NCI-H345 (cell line): ENCODE results near the gene LRWD1.
"Not testable (repeated sequence)": the region's sequence is repeated elsewhere in the genome, so short reads cannot be mapped to it uniquely, and the experiment has no call there.

Source experiments
- DNase-seq: peaks from one replicate; lab custom pipeline; 2025; lab: John Stamatoyannopoulos, UW

Gene LRWD1

DNA sequence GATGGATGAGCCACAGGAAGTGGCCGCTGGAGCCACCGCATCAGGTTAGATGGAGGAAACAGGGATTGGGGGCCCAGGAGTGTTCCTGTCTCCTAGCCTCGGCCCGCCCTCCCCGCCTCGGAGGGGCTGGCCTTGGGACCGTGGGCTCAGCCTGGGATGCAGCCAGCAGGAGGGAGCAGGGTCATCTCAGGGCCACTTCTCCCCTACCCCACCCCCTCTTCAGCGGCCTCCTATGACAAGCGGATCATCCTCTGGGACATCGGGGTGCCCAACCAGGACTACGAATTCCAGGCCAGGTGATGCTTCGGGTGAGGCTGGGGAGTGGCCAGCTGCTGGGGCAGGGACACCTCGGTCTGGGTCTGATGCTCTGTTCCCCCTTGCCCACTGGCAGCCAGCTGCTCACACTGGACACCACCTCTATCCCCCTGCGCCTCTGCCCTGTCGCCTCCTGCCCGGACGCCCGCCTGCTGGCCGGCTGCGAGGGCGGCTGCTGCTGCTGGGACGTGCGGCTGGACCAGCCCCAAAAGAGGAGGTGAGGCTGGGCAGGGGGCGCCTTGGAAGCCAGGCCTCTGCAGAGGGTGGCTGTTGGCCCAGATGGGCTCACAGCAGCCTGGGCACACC is 4.7 kb downstream of the LRWD1 start:
- DNase-seq, result no peak

GRCh38 chr7:102469972-102470825 is 5.4 kb downstream of the LRWD1 start:
- no peak for DNase-seq

DNA sequence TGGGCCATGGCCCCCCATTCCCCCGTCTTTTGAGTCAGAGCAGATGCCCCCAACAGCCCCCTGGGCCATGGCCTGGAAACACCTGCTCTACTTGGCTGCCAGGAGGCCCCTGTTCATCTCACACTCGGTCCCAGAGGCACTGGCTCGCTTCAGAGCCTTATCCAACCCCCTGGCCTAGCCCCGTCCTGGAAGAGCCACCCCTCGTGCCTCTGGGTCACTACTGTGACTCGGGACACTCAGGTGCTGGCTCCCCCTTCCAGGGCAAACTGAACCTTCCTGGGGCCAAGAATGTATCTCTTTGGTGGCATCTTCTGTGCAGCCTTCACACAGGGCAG is 7.0 kb downstream of the LRWD1 start:
- no peak for DNase-seq

DNA sequence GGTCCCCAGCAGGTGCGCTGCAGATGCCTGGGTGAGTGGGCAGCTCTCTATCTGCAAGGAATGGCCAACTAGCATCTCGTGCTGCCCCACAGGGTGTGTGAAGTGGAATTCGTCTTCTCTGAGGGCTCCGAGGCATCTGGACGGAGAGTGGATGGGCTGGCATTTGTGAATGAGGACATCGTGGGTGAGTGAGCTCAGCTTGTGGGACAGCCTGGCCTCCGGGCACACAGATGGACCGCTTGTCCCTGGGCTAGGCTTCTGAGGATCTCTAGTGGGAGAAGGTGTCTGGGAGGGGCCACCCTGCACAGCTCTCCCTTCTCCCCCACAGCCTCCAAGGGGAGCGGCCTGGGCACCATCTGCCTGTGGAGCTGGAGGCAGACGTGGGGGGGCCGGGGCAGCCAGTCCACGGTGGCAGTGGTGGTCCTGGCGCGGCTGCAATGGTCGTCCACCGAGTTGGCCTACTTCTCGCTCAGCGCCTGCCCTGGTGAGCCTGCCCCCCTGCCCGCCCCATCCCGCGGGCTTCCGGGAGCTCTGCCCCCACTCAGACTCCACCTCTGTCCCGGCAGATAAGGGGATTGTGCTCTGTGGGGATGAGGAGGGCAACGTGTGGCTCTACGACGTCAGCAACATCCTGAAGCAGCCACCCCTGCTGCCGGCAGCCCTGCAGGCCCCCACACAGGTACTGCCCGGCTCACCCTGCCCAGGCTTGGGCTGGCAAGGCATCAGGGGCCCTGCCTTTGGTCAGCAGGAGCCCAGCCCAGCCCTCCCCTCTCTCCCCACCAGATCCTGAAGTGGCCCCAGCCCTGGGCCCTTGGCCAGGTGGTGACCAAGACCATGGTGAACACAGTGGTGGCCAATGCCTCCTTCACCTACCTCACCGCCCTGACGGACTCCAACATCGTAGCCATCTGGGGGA is 7.6 kb downstream of the LRWD1 start:
- DNase-seq, result no peak

GRCh38 chr7:102473271-102473991 is 8.6 kb downstream of the LRWD1 start:
- no peak for DNase-seq

- not testable (repeated sequence) for DNase-seq
Measured at GRCh38 chr7:102474116-102474515, 9.3 kb downstream of the LRWD1 start.

- not testable (repeated sequence) for DNase-seq
Measured at GRCh38 chr7:102474736-102475435, 10.1 kb downstream of the LRWD1 start.

DNA sequence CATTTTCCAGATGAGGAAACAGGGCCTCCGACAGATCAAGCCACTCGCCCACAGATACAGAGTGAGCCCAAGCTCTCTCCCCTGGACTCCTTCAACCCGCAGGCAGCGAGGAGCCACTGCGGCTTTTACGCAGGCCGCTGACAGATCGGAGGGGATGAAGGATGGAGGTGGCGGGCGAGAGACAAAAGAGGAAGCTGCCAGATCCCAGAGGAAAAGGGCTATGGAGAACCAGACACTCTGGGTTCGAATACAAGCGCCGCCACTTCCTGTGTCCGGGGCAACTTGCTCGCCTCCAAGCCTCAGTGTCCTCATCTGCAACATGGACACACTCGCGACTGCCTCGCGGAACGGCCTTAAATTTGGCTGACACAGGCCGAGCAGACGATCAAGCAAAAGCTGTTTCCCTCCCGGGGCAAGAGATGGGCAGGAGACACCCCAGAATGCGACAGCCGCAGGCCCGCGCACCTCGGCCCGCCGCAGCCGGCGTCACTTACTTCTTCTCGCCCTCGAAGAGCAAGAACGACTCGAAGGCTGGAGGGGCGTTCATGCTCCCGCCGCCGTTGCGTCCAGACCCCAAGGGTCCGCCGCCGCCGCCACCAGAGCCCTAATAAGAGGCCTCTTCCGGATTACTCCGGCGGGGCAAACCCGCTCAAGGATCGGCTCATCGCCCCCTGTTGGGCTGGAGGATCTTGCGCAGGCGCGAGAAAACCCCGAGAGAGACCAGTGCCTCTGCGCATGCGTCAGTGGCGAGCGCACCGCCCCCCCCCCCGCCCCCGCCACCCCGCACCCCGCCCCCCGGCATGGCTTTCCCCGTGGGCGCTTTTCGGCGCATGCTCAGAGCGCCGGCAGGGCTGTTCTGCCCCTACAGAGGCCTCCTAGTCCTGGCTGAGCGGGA is 13.8 kb downstream of the LRWD1 start, which contains the start of gene POLR2J:
Gene POLR2J, minus strand, starts transcription at position 609 of the 895 bp plus-strand sequence. Its CDS starts 62 bp downstream, at position 547.
- not testable (repeated sequence) for DNase-seq

- not testable (repeated sequence) for DNase-seq
Measured at GRCh38 chr7:102479209-102479584, 14.4 kb downstream of the LRWD1 start.

GRCh38 chr7:102479982-102480637 is 15.3 kb downstream of the LRWD1 start:
- not testable (repeated sequence) for DNase-seq

GRCh38 chr7:102481962-102482361 is 17.2 kb downstream of the LRWD1 start:
- not testable (repeated sequence) for DNase-seq

DNA sequence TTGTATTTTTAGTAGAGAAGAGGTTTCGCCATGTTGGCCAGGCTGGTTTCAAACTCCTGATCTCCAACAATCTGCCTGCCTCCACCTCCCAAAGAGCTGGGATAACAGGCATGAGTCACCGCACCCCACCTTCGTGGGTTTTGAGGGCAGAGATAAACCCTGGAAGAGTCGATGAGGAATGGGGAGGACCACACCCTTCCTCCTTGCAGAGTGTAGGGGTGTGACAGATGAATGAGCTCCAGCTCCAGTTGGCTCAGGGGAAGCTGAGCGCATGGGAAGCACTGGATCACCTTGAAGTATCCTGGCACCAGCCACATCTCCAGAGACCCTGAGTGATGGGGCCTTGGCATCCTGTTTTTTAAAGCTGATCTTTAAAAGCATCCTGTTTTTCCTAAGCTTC is 19.5 kb downstream of the LRWD1 start:
- not testable (repeated sequence) for DNase-seq

DNA sequence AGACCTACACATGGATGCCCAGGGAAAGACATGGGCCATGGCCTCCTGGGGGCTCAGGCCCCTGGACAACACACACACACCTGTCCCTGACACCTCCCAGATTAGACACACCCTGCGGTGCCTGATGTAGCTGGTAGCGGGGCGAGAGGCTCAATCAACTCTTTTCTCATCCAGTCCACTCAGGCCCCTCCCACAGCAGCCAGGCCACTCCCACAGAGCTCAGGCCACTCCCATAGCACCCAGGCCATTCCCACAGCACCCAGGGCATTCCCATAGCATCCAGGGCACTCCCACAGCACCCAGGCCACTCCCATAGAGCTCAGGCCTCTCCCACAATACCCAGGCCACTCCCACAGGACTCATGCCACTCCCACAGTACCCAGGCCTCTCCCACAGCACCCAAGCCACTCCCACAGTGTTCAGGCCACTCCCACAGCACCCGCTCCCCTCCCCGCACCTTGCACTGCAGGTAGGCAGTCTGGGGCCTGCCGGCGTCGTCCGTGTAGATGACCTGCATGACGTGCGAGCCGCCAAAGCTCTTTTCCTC is 25.8 kb downstream of the LRWD1 start:
- not testable (repeated sequence) for DNase-seq

GRCh38 chr7:102493220-102493935 is 28.6 kb downstream of the LRWD1 start:
- DNase-seq, result not testable (repeated sequence)

- DNase-seq, result not testable (repeated sequence)
Measured at GRCh38 chr7:102494026-102494425, 29.2 kb downstream of the LRWD1 start.

DNA sequence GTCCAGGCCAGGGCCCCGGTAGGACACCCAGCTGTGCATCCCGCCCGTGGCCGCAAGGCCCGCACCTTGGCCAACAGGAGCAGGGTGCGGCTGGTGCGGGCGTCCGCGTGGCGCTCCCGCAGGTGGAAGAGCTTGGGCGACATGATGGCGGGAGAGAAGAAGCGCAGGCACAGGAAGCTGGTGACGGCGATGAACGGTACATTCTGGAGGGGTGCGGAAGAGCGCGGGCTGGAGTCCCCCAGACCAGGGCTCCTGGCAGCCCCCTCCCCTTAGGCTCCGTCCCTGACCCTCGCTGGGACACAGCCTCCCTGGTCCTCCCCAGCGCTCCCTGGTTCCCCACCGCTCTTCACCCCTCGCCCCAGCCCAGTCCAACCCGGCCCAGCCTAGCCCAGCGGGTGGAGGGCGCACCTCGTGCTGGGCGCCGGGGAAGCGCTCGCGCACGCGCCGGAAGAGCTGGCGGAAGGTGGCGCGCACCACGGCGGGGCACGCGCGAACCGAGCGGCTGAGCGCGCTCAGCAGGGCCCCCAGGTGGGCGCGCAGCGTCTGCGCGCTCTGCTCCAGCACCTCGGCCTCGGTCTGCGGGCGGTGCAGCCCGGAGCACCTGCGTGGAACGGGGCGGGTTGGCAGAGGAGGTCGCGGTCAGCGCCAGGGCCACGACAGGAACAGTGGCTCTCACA is 29.8 kb downstream of the LRWD1 start:
- DNase-seq, result not testable (repeated sequence)

DNA sequence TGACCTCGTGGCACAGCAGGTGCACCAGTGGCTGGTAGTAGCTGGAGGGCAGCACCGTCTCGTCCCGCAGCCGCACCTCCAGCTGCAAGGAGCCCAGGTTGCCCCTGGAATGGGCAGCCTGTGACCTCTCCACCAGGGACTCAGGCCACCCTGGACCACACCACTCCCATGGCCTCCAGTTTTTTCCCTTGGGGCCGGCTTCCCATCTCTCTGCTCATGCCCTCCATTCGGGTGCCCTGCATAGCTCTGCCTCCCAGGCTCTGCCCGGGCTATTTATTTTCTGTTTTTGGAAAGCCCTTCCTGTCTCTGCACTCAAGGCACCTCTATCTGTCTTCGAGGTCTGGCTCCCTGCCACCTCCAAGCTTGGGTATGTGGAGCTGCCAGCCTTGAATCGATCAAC is 32.1 kb downstream of the LRWD1 start:
- DNase-seq, result not testable (repeated sequence)

DNA sequence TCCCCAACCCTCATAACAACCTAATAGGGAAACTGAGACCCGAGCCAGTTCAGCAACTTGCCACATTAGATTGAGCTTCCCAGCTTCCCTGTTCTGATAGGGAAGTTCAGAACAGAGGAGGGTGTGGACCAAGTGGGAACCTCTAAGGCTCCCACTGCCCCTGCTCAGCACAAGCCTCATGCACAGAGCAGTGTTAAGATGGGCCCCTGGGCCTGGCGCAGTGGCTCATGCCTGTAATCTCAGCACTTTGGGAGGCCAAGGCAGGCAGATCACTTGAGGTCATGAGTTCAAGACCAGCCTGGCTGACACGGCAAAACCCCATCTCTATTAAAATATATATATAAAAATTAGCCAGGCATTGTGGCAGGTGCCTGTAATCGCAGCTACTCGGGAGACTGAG is 32.5 kb downstream of the LRWD1 start:
- DNase-seq, result not testable (repeated sequence)
